Stimulated activated CD4-positive, alpha-beta T cell treated with anti-CD3 and anti-CD28 coated beads, TNF-alpha, amount 100 ng/mL, for 4 hours (primary cell): ENCODE data around the gene OSM.
A peak's percentile ranks its signal among the peaks of the same experiment; 100 is the strongest.

ENCODE experiments used
- DNase-seq, 3 experiments: peaks; one replicate each; pipeline ENCODE4 v3.0.0-alpha.2; 2020; ENCODE audit warnings: low read depth in 3 of 3

Gene OSM

GRCh38 chr22:30297991-30298701 is 31.5 kb upstream of the OSM start:
- DNase-seq, result no peak

- no peak for DNase-seq
These were observed 30.8 kb upstream of the OSM start for GRCh38 chr22:30297276-30297990.

- no peak for DNase-seq
These were observed 30.2 kb upstream of the OSM start for GRCh38 chr22:30296833-30297232.

- no peak for DNase-seq
These were observed 29.7 kb upstream of the OSM start for GRCh38 chr22:30296324-30296723.

- DNase-seq, result no peak
These were observed 28.9 kb upstream of the OSM start for GRCh38 chr22:30295576-30295975.

GRCh38 chr22:30294830-30295229 is 28.2 kb upstream of the OSM start:
- DNase-seq, result no peak

- DNase-seq, result no peak
These were observed 27.4 kb upstream of the OSM start for GRCh38 chr22:30294066-30294465.

GRCh38 chr22:30293026-30293425 is 26.4 kb upstream of the OSM start:
- no peak for DNase-seq

GRCh38 chr22:30292069-30292970 is 25.7 kb upstream of the OSM start:
- DNase-seq, result no peak

- no peak for DNase-seq
These were observed 24.6 kb upstream of the OSM start for GRCh38 chr22:30291058-30291892.

GRCh38 chr22:30290342-30291057 is 23.8 kb upstream of the OSM start:
- no peak for DNase-seq

- DNase-seq, result no peak
These were observed 23.3 kb upstream of the OSM start for GRCh38 chr22:30289980-30290313.

GRCh38 chr22:30289141-30289979 is 22.7 kb upstream of the OSM start, which contains the start of gene CASTOR1:
Gene CASTOR1, minus strand, starts transcription at chr22:30289505. Its CDS starts 8 bp downstream, at chr22:30289497.
- peak; percentile 79 to 85 (median 81) for DNase-seq

- no peak for DNase-seq
These were observed 21.9 kb upstream of the OSM start for GRCh38 chr22:30288419-30289140.

- DNase-seq, result peak; percentile 75 to 84 (median 80)
These were observed 21.2 kb upstream of the OSM start for GRCh38 chr22:30287648-30288418.

- DNase-seq, result peak; percentile 74 to 86 (median 83)
These were observed 20.4 kb upstream of the OSM start for GRCh38 chr22:30286813-30287647.

- no peak for DNase-seq
These were observed 19.7 kb upstream of the OSM start for GRCh38 chr22:30286331-30286730.

GRCh38 chr22:30285846-30286200 is 19.2 kb upstream of the OSM start:
- DNase-seq, result no peak
